ENCODE data around the gene TMEM132C. TPM values are rescaled to one million over a fixed set of nuclear protein-coding genes. Genes with fewer than 3 reads are reported as not detected.

The TMEM132C gene
- total and polyA plus RNA-seq, 2 donors (not counting 3 experiments of a cell fraction or from before 2014, with no cell fraction given), result not detected

DNA sequence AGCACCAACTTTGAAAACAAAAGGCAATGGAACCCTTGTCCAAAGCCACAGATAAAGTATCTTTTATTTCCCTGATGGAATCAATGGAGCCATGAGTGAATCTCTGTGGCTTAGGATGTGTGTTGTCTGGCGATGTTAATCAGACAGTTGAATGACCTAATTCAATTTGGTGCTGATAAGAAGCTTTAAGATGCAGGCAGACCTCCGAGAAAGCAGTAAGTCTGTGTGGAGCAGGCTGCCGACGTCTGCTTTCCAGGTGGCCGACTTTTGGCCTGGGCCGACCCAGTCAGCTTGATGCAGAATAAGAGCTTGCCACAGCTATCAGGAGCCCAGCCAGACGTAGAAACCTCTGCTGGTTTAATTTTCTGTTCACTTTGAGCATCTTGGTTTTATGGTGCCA, 21.1 kb upstream of the TMEM132C start:
- H3K4me2 ChIP-seq (ENCODE audit: insufficient read depth, low read length), result no peak overlapping the region
- no peak for TF ChIP-seq GATA2 (IDR thresholded peaks at IDR 0.05; ENCODE audit: insufficient read depth, insufficient read length, low read depth, low read length)
- no peak for TF ChIP-seq POLR2AphosphoS5 (IDR thresholded peaks at IDR 0.05; ENCODE audit: insufficient read depth, low read depth, low read length)
- no peak for TF ChIP-seq POLR2A (IDR thresholded peaks at IDR 0.05; ENCODE audit: low read depth, low read length)
- TF ChIP-seq EZH2 (IDR thresholded peaks at IDR 0.05; ENCODE audit: borderline replicate concordance, low read depth, low read length, severe bottlenecking), result no peak
- TF ChIP-seq, protein P1, sequence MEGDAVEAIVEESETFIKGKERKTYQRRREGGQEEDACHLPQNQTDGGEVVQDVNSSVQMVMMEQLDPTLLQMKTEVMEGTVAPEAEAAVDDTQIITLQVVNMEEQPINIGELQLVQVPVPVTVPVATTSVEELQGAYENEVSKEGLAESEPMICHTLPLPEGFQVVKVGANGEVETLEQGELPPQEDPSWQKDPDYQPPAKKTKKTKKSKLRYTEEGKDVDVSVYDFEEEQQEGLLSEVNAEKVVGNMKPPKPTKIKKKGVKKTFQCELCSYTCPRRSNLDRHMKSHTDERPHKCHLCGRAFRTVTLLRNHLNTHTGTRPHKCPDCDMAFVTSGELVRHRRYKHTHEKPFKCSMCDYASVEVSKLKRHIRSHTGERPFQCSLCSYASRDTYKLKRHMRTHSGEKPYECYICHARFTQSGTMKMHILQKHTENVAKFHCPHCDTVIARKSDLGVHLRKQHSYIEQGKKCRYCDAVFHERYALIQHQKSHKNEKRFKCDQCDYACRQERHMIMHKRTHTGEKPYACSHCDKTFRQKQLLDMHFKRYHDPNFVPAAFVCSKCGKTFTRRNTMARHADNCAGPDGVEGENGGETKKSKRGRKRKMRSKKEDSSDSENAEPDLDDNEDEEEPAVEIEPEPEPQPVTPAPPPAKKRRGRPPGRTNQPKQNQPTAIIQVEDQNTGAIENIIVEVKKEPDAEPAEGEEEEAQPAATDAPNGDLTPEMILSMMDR (IDR thresholded peaks at IDR 0.05; ENCODE audit: extremely low read depth in 1 of 2, insufficient read depth in 1 of 2, low read depth in 1 of 2, low read length in 2 of 2), result no peak
- TF ChIP-seq, protein P2, sequence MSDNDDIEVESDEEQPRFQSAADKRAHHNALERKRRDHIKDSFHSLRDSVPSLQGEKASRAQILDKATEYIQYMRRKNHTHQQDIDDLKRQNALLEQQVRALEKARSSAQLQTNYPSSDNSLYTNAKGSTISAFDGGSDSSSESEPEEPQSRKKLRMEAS (IDR thresholded peaks at IDR 0.05; ENCODE audit: insufficient read depth, insufficient read length), result no peak
- no peak for TF ChIP-seq FOS (IDR thresholded peaks at IDR 0.05; ENCODE audit: borderline replicate concordance, insufficient read depth, low read length)
- no peak for TF ChIP-seq JUN (IDR thresholded peaks at IDR 0.05; ENCODE audit: borderline replicate concordance, insufficient read depth, insufficient read length, low read depth)
- no peak for TF ChIP-seq MYC (IDR thresholded peaks at IDR 0.05; ENCODE audit: low read depth, low read length)
- intact Hi-C loops (cut with micrococcal nuclease), result no loop called here
- no peak overlapping the region for H3K9ac ChIP-seq (replicated peaks; ENCODE audit: extremely low read depth, insufficient read depth, low read length)
- no peaks in the 10 kb centered on the region for H3K9me1 ChIP-seq (replicated peaks; ENCODE audit: control insufficient read depth, extremely low read depth, insufficient read depth, low read length)
- H3K4me3 ChIP-seq (replicated peaks in 1 of 3; ENCODE audit: insufficient read depth in 1 of 3, low read depth in 1 of 3, low read length in 3 of 3), result no peak overlapping the region
- FAIRE-seq (no peak), DNase-seq (ENCODE audit: low read depth, low spot score) (no peak)
- H3K4me1 ChIP-seq (ENCODE audit: control insufficient read depth, extremely low read depth, insufficient read depth, low read length), result no peaks in the 10 kb centered on the region
- no peaks in the 10 kb centered on the region for H3K27me3 ChIP-seq (ENCODE audit: control insufficient read depth in 2 of 2, insufficient read depth in 2 of 2, low read length in 2 of 2)
- H4K20me1 ChIP-seq (replicated peaks; ENCODE audit: control insufficient read depth, extremely low read depth, insufficient read depth, low read length), result no peaks in the 10 kb centered on the region
- no TSS peak for BruUV-seq (replicated peaks)
- H3K27ac ChIP-seq (ENCODE audit: insufficient read depth, low read depth, low read length), result no peak overlapping the region
- ChIA-PET POLR2A (no interaction called here), CTCF (no interaction called here)
- H2AFZ ChIP-seq (ENCODE audit: low read depth, low read length), result no peak overlapping the region
- H3K9me3 ChIP-seq (replicated peaks; ENCODE audit: control insufficient read depth, insufficient read depth, low read length), result peaks cover 8% of the 10 kb centered on the region
- dilution Hi-C loops (cut with MboI; ENCODE audit: extremely low pct_ligation_motif_present, low sequenced_read_pairs), result no loop called here
- no peaks in the 10 kb centered on the region for H3K36me3 ChIP-seq (ENCODE audit: control insufficient read depth in 2 of 2, extremely low read depth in 1 of 2, insufficient read depth in 2 of 2, low read length in 2 of 2)
- no peaks in the 10 kb centered on the region for H3K79me2 ChIP-seq (ENCODE audit: control insufficient read depth, insufficient read depth, low read length)

Data from endothelial cell of umbilical vein (primary cell).